HL-60 (cell line): Measurements from ENCODE around the gene IFI27.

ENCODE experiments used
- REST ChIP-seq: IDR thresholded peaks from 2 replicates; pipeline ENCODE4 v1.6.1; 2012; ENCODE audit warnings: low read depth; ENCODE audit not compliant: insufficient replicate concordance
- TF ChIP-seq, protein P1 (sequence below): IDR thresholded peaks from one replicate; pipeline ENCODE4 v1.5.1; 2011; ENCODE audit warnings: low read length, control low read depth, inconsistent platforms; ENCODE audit not compliant: insufficient read depth

DNA sequence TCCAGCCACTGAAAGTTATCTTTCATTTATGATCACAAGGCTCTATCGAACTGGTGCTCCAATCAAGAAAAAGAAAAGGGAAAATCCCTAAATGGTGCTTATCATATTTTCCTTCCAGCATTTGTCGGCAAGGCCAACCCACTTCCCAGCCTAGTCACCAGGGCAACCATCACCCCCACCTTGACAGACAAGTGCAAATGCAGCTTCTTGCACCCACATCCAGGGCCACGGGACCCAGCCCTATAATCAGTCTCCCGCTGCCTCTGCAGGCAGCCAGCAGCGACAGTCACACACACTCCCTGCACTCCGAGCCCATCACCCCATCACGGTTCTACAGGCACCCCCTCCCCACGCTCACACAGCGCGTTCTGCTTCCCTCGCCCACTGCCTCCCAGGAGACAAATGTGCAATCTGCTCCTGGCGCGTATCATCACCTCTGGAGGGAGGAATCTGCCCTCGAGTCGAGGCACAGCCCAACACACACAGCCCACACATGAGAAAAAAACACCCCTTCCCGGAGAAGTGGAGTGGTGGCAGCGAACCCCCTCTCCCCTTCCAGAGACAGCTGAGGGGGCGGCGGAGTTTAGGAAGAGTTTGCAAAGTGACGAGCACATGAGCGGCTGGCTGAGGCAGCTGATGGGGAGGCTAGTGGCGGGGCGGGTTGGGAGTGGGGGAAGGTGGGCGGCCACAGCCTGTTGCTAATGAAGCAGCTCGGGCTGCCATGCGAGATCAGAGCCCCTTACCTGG lies 54.3 kb downstream of the IFI27 start:
- TF ChIP-seq REST: no peak
- TF ChIP-seq, protein P1, sequence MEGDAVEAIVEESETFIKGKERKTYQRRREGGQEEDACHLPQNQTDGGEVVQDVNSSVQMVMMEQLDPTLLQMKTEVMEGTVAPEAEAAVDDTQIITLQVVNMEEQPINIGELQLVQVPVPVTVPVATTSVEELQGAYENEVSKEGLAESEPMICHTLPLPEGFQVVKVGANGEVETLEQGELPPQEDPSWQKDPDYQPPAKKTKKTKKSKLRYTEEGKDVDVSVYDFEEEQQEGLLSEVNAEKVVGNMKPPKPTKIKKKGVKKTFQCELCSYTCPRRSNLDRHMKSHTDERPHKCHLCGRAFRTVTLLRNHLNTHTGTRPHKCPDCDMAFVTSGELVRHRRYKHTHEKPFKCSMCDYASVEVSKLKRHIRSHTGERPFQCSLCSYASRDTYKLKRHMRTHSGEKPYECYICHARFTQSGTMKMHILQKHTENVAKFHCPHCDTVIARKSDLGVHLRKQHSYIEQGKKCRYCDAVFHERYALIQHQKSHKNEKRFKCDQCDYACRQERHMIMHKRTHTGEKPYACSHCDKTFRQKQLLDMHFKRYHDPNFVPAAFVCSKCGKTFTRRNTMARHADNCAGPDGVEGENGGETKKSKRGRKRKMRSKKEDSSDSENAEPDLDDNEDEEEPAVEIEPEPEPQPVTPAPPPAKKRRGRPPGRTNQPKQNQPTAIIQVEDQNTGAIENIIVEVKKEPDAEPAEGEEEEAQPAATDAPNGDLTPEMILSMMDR: no peak
